ENCODE measurements around the gene DMRT3.

DNA sequence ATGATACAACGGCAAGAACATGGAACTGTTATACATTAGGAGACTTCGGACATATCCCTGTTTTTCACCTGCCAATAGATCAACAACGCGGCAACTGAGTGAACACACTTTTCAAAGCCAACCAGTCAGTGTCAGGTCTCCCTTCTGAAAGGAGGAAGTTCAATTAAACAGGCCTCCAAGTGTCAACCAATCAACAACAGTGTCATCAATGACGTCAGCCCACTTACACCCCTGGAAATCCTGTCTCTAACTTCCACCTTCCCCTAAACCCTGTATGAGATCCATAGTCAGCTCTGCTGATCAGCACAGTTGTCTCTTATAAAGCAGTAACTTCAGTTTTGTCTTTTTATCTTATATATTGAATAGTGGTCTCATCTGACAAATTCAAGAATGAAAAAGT lies 36.6 kb downstream of the DMRT3 start:
- TF ChIP-seq, protein P1, sequence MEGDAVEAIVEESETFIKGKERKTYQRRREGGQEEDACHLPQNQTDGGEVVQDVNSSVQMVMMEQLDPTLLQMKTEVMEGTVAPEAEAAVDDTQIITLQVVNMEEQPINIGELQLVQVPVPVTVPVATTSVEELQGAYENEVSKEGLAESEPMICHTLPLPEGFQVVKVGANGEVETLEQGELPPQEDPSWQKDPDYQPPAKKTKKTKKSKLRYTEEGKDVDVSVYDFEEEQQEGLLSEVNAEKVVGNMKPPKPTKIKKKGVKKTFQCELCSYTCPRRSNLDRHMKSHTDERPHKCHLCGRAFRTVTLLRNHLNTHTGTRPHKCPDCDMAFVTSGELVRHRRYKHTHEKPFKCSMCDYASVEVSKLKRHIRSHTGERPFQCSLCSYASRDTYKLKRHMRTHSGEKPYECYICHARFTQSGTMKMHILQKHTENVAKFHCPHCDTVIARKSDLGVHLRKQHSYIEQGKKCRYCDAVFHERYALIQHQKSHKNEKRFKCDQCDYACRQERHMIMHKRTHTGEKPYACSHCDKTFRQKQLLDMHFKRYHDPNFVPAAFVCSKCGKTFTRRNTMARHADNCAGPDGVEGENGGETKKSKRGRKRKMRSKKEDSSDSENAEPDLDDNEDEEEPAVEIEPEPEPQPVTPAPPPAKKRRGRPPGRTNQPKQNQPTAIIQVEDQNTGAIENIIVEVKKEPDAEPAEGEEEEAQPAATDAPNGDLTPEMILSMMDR (conservative IDR thresholded peaks at IDR 0.05), result no peak
- TF ChIP-seq ZFX (IDR thresholded peaks at IDR 0.05), result no peak

Data from C4-2B (cell line).